HepG2 (cell line): ENCODE results near the gene TOX4. TPM values are rescaled to one million over a fixed set of nuclear protein-coding genes. Genes with fewer than 3 reads are reported as not detected.
A peak's percentile ranks its signal among the peaks of the same experiment; 100 is the strongest.

ENCODE experiments used
- ATAC-seq: fragments of 200-7000 bp; cut with Tn5 transposase; 3 replicates; pipeline ENCODE4 v1.9.1; 2020; ENCODE audit warnings: mild to moderate bottlenecking, moderate library complexity
- BruUV-seq: library from RNA; stranded (reverse); fragments of 400-500 nt; replicated peaks from 2 replicates; lab custom pipeline; 2021; lab: Mats Ljungman, UMichigan
- CTCF ChIA-PET: fragments of 300-600 bp; formaldehyde crosslinking; extraction: SDS; loops from one replicate; lab custom pipeline; 2021; ENCODE audit warnings: low total read pairs, inconsistent platforms, low intra/inter-chr PET ratio; lab: Yijun Ruan, JAX
- POLR2A ChIA-PET: fragments of 350-600 bp; sonication (Branson Sonifier 250); formaldehyde crosslinking; loops from one replicate; lab custom pipeline; 2020; ENCODE audit warnings: antibody characterized with exemption, inconsistent platforms; lab: Yijun Ruan, JAX
- DNase-seq: peaks from one replicate; pipeline ENCODE4 v3.0.0-alpha.2; 2015; ENCODE audit warnings: low spot score
- FAIRE-seq: peaks from 3 replicates; lab custom pipeline; 2011; peaks lifted over from hg19 to GRCh38; lab: Jason Lieb, UNC
- H2AFZ ChIP-seq: one replicate; pipeline ENCODE4 v1.6.1; 2011; ENCODE audit warnings: low read length, inconsistent platforms
- H3K27ac ChIP-seq: fragments of 300-600 bp; 3 replicates; pipeline ENCODE4 v1.8.0; 2011; ENCODE audit warnings: mixed run types, mild to moderate bottlenecking, mixed read lengths, low read length, inconsistent platforms; ENCODE audit not compliant: insufficient read depth; ENCODE audit errors: extremely low read length
- H3K27me3 ChIP-seq, 2 experiments: fragments of 200-600 bp in 1 of 2; 2 replicates in 1 of 2; 3 replicates in 1 of 2; pipeline versions ENCODE4 v1.6.0 to v1.8.0; 2011; ENCODE audit warnings: low read length in 2 of 2, mild to moderate bottlenecking in 2 of 2, moderate library complexity in 2 of 2, inconsistent platforms in 1 of 2; ENCODE audit not compliant: insufficient read depth in 2 of 2, control insufficient read depth in 1 of 2
- H3K36me3 ChIP-seq, 2 experiments: fragments of 200-600 bp in 1 of 2; replicated peaks in 1 of 2; 2 replicates in 1 of 2; 3 replicates in 1 of 2; pipeline versions ENCODE4 v1.5.1 to v1.8.0; 2011; ENCODE audit warnings: low read length in 2 of 2, inconsistent platforms in 1 of 2; ENCODE audit not compliant: insufficient read depth in 2 of 2, control insufficient read depth in 1 of 2
- H3K4me1 ChIP-seq: 2 replicates; pipeline ENCODE4 v1.5.1; 2012; ENCODE audit warnings: low read length, inconsistent platforms; ENCODE audit not compliant: insufficient read depth
- H3K4me2 ChIP-seq: 2 replicates; pipeline ENCODE4 v1.6.0; 2011; ENCODE audit warnings: low read depth, low read length, inconsistent platforms
- H3K4me3 ChIP-seq, 3 experiments: fragments of 200-600 bp in 1 of 3; sonication (generic), shearing (Covaris generic) in 1 of 3; replicated peaks in 1 of 3; 2 replicates each; pipeline ENCODE4 v1.5.1; 2011 to 2016; ENCODE audit warnings: low read length in 3 of 3, inconsistent platforms in 2 of 3, low read depth in 2 of 3, mild to moderate bottlenecking in 2 of 3, control low read depth in 1 of 3, mixed read lengths in 1 of 3; ENCODE audit not compliant: insufficient read depth in 1 of 3
- H3K79me2 ChIP-seq: one replicate; pipeline ENCODE4 v1.6.1; 2011; ENCODE audit warnings: low read length, inconsistent platforms; ENCODE audit not compliant: insufficient read depth
- H3K9ac ChIP-seq: 2 replicates; pipeline ENCODE4 v1.6.0; 2011; ENCODE audit warnings: mild to moderate bottlenecking, low read depth, low read length, inconsistent platforms; ENCODE audit not compliant: insufficient read depth
- H3K9me3 ChIP-seq: 2 replicates; pipeline ENCODE4 v1.5.1; 2012; ENCODE audit warnings: mild to moderate bottlenecking, low read length
- H4K20me1 ChIP-seq: 2 replicates; pipeline ENCODE4 v1.6.0; 2011; ENCODE audit warnings: inconsistent platforms, mild to moderate bottlenecking, low read length, moderate library complexity; ENCODE audit not compliant: insufficient read depth
- IRX3 ChIP-seq: sonication (generic); formaldehyde crosslinking; IDR thresholded peaks from 2 replicates; pipeline ENCODE4 v1.8.1; 2023; ENCODE audit warnings: mild to moderate bottlenecking, low read depth, missing genetic modification reagents, borderline replicate concordance
- JDP2 ChIP-seq: sonication (generic); formaldehyde crosslinking; IDR thresholded peaks from 2 replicates; pipeline ENCODE4 v1.8.1; 2022; ENCODE audit warnings: missing genetic modification reagents, borderline replicate concordance
- MTA3 ChIP-seq: sonication (generic); formaldehyde crosslinking; IDR thresholded peaks from 2 replicates; pipeline ENCODE4 v1.4.0; 2020; ENCODE audit warnings: missing genetic modification reagents
- TEAD3 ChIP-seq: optimal IDR thresholded peaks from 2 replicates; pipeline ENCODE3; 2016; ENCODE audit warnings: borderline replicate concordance
- TRIM24 ChIP-seq: sonication (generic); formaldehyde crosslinking; IDR thresholded peaks from 2 replicates; pipeline ENCODE4 v1.8.0; 2022; ENCODE audit warnings: mild to moderate bottlenecking, missing genetic modification reagents
- XBP1 ChIP-seq: sonication (generic); formaldehyde crosslinking; IDR thresholded peaks from 2 replicates; pipeline ENCODE4 v1.5.0; 2020; ENCODE audit warnings: missing genetic modification reagents
- ZFP36 ChIP-seq: fragments of 150-350 bp; IDR thresholded peaks from 2 replicates; pipeline ENCODE4 v1.6.1; 2018; ENCODE audit warnings: borderline replicate concordance, low read length, low read depth; ENCODE audit not compliant: partially characterized antibody
- ZFP37 ChIP-seq: sonication (generic); formaldehyde crosslinking; IDR thresholded peaks from 2 replicates; pipeline ENCODE4 v1.4.0; 2020; ENCODE audit warnings: missing genetic modification reagents, borderline replicate concordance
- ZNF296 ChIP-seq: sonication (generic); formaldehyde crosslinking; conservative IDR thresholded peaks from 2 replicates; pipeline ENCODE4 v1.5.0; 2020; ENCODE audit warnings: mild to moderate bottlenecking, missing genetic modification reagents
- in situ Hi-C: cut with HindIII; loops from 2 replicates; pipeline ENCODE4 v1.10.0; 2017; ENCODE audit warnings: low pct_unique_long_range_greater_than_20kb; ENCODE audit not compliant: extremely low pct_ligation_motif_present
- intact Hi-C: fragments of 100-400 bp; cut with micrococcal nuclease; formaldehyde crosslinking; loops from one replicate; pipeline ENCODE4 v1.10.0; 2022; ENCODE audit not compliant: unreplicated experiment
- polyA plus RNA-seq, 8 experiments: library from polyadenylated mRNA; depleted of rRNA in 3 of 8; stranded (reverse) in 7 of 8; unstranded in 1 of 8; fragments of >200 nt; fragmentation: Illumina TruSeq in 4 of 8; extraction: Trizol in 4 of 8; gene quantifications; 2 replicates each; pipeline versions ENCODE4 v1.2.1 to v1.2.3, GENCODE V29; 2011 to 2016; ENCODE audit warnings: low read depth in 4 of 8, missing spikeins in 1 of 8, mixed read lengths in 1 of 8; ENCODE audit not compliant: insufficient read depth in 1 of 8
- total RNA-seq, 5 experiments: library from RNA; depleted of rRNA; stranded (reverse); fragments of >200 nt; fragmentation: Illumina TruSeq; extraction: Trizol; gene quantifications; 2 replicates each; pipeline ENCODE4 v1.2.3, GENCODE V29; 2016; ENCODE audit warnings: low read depth in 1 of 5
- TF ChIP-seq, protein P1 (sequence below): sonication (generic); formaldehyde crosslinking; IDR thresholded peaks from 2 replicates; pipeline ENCODE4 v1.4.0; 2020; ENCODE audit warnings: missing genetic modification reagents, borderline replicate concordance
- TF ChIP-seq, protein P2 (sequence below): sonication (generic); formaldehyde crosslinking; conservative IDR thresholded peaks from 2 replicates; pipeline ENCODE4 v1.4.0; 2020; ENCODE audit warnings: missing genetic modification reagents
- TF ChIP-seq, protein P3 (sequence below): IDR thresholded peaks from 2 replicates; pipeline ENCODE4 v1.6.1; 2016; ENCODE audit warnings: missing genetic modification reagents, missing compliant biosample characterization
- TF ChIP-seq, protein P4 (sequence below): fragments of 450-650 bp; IDR thresholded peaks from 2 replicates; pipeline ENCODE4 v1.6.1; 2017

Gene TOX4
- total and polyA plus RNA-seq, 2 of the 13 experiments (the other 11 are each of a cell fraction or from before 2014, with no cell fraction given): 71.8 to 163 TPM

DNA sequence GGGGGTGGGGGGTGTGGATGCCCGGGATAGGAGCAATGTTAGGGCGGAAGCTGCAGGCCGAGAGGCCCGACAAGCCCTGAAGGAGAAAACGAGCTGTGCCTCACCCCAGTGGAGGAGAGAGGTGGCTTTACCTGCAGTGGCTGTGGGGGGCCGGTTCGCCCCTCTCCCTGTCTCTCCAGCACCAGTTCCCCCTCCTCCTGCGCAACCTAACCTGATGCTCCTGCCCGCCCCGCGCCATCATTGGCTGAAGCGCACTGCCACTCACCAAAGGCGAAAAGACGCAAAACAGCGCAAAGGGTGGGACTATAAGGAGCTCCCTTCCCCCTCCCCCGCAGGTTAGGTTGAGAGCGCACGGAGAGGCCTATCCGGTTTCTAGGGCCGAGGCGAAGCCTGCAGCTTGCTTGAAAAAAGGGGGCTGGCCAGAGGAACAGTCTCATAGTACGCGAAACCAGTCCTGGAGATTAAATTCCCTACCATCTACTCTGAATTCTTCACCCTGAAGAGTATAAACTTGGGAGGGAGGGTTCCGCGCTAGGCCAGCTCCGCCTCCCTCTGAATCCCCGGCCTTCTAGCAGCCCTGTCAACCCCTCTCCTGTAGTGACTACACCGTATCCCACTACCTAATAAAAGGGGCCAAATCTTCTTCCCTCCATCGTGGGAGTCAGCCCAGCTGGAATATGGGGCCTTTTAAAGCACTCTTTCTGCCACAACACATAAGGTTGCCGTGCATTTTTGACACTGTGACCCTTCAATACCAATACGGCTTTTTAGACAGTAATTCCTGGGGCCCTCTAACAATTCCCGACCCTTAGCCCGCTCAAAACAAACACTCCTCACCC is 39.7 kb upstream of the TOX4 start (continued):
- TF ChIP-seq, protein P1, sequence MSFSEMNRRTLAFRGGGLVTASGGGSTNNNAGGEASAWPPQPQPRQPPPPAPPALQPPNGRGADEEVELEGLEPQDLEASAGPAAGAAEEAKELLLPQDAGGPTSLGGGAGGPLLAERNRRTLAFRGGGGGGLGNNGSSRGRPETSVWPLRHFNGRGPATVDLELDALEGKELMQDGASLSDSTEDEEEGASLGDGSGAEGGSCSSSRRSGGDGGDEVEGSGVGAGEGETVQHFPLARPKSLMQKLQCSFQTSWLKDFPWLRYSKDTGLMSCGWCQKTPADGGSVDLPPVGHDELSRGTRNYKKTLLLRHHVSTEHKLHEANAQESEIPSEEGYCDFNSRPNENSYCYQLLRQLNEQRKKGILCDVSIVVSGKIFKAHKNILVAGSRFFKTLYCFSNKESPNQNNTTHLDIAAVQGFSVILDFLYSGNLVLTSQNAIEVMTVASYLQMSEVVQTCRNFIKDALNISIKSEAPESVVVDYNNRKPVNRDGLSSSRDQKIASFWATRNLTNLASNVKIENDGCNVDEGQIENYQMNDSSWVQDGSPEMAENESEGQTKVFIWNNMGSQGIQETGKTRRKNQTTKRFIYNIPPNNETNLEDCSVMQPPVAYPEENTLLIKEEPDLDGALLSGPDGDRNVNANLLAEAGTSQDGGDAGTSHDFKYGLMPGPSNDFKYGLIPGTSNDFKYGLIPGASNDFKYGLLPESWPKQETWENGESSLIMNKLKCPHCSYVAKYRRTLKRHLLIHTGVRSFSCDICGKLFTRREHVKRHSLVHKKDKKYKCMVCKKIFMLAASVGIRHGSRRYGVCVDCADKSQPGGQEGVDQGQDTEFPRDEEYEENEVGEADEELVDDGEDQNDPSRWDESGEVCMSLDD: no peak
- TF ChIP-seq JDP2 (CRISPR knock-in tag) (no peak), ZNF296 (CRISPR knock-in tag) (no peak; the same call in 1 of the 2 replicates), TRIM24 (CRISPR knock-in tag) (no peak), MTA3 (no peak), ZFP37 (CRISPR knock-in tag) (0 out of 2 replicates have a peak, but pooled peaks have one; percentile 92)
- TF ChIP-seq, protein P2, sequence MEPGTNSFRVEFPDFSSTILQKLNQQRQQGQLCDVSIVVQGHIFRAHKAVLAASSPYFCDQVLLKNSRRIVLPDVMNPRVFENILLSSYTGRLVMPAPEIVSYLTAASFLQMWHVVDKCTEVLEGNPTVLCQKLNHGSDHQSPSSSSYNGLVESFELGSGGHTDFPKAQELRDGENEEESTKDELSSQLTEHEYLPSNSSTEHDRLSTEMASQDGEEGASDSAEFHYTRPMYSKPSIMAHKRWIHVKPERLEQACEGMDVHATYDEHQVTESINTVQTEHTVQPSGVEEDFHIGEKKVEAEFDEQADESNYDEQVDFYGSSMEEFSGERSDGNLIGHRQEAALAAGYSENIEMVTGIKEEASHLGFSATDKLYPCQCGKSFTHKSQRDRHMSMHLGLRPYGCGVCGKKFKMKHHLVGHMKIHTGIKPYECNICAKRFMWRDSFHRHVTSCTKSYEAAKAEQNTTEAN: peak; percentile 38; the same call in 1 of the 2 replicates
- TF ChIP-seq, all 625 proteins: peak for 361

DNA sequence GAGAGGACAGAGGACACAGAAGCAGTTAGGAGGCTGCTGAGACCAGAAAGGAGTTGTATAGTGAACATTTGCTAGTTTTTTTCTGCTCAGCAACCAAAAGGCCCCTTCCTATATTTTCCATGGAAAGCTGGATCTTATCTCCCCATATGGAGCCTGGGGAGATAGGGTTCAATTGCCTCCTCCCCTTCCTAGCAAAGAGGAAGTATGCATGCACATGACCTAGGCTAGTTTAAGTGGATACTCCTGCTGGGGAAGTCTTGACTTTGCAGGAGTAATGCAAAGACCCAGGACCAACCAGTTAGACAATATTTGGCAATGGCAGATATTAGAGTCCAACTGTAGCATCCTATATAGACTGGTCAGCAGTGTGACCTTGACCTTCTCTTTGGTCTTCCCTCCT is 36.1 kb upstream of the TOX4 start:
- in situ Hi-C loops: no loop called here
- ChIA-PET CTCF (no interaction called here), POLR2A (no interaction called here)
- ATAC-seq (no peak), DNase-seq (peak; percentile 16), FAIRE-seq (no peak)
- Histone ChIP-seq H3K27ac (no peak overlapping the region), H4K20me1 (no peaks in the 10 kb centered on the region), H3K79me2 (peaks cover 69% of the 10 kb centered on the region), H3K9ac (no peak overlapping the region), H3K4me2 (no peak overlapping the region), H3K4me3 (no peak overlapping the region), H3K4me1 (peaks cover 33% of the 10 kb centered on the region), H2AFZ (no peak overlapping the region), H3K9me3 (no peaks in the 10 kb centered on the region), H3K36me3 (no peaks in the 10 kb centered on the region; a peak in 2 of 5 replicates), H3K27me3 (peaks cover 0 to 4% of the 10 kb centered on the region in 2 experiments; a peak in 1 of 5 replicates)
- intact Hi-C loops: no loop called here
- no TSS peak for BruUV-seq
- no peak for TF ChIP-seq XBP1 (CRISPR knock-in tag)
- TF ChIP-seq ZFP36: no peak
- TF ChIP-seq, protein P3, sequence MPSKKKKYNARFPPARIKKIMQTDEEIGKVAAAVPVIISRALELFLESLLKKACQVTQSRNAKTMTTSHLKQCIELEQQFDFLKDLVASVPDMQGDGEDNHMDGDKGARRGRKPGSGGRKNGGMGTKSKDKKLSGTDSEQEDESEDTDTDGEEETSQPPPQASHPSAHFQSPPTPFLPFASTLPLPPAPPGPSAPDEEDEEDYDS (CRISPR knock-in tag): no peak
- TF ChIP-seq, protein P4, sequence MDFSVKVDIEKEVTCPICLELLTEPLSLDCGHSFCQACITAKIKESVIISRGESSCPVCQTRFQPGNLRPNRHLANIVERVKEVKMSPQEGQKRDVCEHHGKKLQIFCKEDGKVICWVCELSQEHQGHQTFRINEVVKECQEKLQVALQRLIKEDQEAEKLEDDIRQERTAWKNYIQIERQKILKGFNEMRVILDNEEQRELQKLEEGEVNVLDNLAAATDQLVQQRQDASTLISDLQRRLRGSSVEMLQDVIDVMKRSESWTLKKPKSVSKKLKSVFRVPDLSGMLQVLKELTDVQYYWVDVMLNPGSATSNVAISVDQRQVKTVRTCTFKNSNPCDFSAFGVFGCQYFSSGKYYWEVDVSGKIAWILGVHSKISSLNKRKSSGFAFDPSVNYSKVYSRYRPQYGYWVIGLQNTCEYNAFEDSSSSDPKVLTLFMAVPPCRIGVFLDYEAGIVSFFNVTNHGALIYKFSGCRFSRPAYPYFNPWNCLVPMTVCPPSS: no peak
- TF ChIP-seq TEAD3 (CRISPR knock-in tag): peak; percentile 10
- TF ChIP-seq IRX3 (CRISPR knock-in tag): no peak
